Fibroblast of skin of left quadriceps (primary cell): ENCODE measurements around the gene PTPRC.

ENCODE experiments used
- DNase-seq, 2 experiments: peaks; one replicate each; pipeline ENCODE4 v3.0.0-alpha.2; 2013; ENCODE audit warnings: low read depth in 2 of 2

The PTPRC gene

DNA sequence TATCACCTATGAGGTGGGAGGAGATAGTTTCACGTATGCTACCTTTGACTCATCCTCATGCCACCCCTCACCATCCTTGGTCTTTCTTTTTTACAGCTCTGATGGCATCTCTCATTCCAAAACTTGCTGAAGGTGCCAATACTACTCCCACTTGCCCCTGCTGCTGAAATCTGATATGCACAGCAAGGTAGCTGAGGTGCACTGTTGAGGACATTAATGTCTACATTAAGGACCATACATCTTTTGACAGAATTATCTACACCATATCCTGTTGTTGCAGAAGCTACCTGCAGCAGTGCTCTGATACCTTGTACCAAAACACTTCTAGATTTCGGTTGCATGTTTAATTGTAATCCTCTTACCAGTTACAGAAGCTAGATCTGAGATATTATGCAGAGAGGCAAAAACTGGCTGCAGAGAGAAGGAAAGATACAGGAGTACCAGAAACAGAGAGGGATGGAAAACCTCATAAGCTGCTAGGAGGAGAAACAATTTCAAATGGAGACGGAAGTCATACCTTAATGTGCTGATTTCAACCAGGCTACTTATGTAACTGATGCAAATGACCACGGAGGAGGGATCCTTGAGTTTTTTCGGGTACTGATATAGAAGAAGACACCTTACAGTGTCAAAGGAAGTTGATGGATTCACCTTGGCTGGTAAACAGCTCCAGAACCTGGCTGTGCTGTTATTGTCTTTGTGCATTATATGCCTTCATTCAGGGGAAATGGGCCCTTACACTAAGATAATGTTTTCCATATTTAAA lies 19.3 kb upstream of the PTPRC start:
- no peak for DNase-seq

DNA sequence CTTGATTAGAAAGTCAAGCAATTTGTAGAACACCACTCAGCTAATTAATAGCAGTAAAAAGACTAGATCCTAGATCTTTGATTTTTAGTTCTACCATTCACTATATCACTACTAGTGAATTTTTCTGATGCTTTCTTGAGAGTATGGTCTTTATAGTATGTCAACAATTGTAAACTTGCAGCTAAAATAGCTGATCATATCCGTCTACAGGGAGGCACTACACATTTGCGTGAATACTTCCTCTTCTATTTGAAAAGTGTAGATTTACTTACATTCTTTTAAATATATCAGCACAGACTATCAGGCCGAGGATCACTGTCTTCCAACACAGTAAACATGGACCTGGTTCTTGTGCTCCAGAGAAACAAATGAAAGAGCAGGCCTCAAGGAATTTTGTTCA lies 18.6 kb upstream of the PTPRC start:
- no peak for DNase-seq

DNA sequence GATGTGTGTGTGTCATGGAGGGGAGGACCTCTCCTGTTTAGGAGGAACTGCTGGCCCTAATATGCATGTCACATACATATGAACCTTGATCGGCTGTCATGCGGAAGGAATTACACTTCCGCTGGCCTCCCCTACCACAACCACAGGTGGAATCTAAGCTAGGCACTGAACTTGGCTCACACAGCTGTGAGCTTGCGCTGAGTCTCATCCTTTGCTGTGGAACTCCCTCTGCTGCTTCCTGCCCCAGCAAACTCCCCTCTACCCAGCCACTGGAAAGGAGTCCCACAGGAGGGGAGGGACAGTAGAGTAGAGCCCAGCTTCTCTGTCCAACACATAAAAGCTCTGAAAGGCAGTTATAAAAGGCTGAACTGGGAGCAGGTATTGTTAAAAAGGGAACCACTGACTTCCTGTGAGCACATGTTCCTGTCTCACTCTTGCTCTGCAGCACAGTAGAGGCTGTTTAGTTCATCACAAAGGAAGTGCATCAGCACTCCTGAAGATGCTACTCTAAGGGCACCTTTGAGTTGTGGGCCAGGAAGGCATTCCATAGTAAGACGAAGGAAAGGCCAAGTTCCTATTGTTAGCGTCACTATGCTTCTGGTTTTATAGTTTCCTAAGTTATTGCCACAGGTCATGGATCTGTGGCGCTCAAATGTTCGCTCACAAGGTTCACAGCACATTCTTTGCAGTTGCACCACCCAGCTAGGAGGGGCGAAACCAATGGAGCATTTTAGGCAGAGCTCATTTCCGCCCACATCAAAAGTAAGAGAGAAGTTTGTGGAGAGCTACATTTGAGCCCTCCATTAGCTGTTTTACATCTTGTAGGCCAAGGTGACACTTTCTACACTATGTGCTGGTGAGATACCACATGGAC lies 17.7 kb upstream of the PTPRC start:
- DNase-seq = no peak

DNA sequence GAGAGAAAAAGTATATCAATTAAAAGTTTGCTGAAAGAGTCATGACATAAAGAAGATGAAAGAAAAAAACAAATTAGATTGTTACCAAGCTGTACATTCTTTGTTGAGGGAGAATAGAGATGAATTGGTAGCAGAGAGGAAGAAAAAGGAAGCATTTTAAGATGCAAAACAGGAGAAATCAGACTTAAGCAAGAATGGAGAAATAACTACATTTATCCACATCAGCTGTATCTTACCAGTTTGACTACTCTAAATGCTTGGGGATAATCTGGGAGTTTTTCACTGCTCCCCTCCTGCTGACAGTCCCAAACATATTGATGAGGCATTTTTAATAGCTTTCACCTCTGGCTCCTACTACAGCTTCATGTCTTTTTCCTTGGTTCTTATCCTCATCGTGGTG lies 16.8 kb upstream of the PTPRC start:
- no peak for DNase-seq

DNA sequence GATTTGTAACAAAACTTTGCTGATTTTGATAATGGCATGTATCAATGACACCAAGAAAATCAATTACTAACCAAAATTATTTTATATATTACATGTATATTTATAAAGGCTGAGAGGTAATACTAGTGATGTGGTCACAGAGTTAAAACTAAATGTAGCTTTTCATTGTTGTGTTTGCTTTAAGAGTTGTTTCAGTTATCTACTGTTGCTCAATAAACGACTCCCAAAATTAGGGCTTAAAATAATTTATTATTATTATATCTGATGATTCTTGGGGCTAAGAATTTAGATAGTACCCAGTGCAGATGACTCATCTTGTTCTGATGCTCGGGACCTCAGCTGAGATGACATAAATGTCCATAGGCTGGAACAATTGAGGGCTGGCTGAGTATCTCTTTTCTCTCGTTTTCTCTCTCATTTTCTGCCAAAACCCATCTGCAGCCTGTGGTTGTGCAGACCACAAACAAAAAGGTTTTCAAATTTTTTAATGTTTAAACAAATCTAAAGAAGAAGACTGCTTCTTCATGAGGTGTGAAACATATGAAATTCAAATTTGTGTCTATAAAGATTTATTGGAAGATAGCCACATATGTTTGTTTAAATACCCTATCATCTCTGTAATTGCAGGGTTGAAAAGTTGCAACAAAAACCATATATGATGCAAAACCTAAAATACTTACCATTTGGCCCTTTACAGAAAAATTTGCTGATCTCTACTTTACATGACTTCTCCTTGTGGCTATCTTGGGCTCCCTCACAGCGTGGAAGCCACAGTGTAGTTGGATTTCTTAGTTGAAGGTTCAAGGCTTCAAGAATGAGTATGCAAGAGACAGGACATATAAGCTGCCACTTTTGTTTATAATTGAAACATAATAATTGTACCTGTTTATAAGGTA lies 14.8 kb upstream of the PTPRC start:
- peak; percentile 73 to 77 for DNase-seq

DNA sequence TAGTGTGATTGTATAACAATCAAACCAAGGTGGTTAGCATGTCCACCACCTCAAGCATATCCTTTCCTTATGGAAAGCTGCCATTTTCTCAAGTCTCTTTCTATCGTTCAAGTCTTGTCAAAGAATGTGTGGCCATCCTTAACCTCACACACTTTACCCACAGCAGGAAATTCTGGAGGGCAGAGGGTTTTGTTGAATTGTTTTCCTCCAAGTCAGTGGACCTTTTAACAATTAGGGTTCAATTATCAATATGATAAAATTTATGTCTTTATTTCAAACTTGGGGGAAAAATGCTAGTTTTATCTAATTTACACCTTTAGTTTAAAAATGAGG lies 14.2 kb upstream of the PTPRC start:
- no peak for DNase-seq

DNA sequence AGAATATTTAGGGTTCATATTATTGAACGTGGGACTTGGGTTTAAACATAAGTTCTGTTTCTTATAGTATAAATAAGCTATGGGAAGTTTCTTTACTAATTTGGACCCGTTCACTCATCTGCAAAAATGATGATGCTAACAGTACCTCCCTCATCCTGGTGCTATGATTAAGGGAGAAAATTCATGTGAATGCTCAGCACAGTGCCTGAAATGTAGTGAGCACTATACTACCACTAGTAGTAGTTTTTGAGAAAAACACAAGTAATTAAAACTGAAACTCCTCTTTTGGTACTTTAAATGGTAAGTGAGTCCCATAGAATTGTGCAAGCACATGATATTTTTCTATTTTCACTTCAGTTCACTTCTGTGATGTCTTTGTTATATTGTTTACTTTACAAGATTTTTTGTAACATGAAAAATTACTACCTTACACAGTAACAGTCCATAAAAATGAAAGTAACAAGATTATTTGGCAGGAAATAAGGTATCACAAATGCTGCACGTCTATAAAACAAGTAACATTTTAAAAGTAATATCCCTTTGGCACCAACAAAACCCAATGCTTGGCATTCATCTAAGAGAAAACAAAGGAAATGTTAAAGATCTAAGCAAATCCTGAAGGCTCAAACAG lies 11.3 kb upstream of the PTPRC start:
- no peak for DNase-seq

DNA sequence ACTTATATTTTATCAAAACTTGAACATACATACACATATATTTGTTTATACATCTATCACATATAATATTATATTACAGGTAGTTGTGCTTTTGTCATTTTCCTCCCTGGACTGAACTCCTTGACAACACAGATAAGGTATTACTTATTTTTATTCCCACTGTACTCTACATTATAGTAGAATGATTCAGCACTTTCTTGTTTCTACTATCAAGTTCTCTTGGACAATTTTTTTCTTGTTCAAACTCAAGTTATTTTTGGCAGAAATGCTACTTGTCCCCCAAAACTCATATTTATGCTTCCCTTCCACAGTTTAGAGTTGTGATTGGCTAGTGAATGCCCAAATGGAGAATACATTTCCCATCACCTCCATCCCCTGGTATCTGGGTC lies 10.8 kb upstream of the PTPRC start:
- no peak for DNase-seq

DNA sequence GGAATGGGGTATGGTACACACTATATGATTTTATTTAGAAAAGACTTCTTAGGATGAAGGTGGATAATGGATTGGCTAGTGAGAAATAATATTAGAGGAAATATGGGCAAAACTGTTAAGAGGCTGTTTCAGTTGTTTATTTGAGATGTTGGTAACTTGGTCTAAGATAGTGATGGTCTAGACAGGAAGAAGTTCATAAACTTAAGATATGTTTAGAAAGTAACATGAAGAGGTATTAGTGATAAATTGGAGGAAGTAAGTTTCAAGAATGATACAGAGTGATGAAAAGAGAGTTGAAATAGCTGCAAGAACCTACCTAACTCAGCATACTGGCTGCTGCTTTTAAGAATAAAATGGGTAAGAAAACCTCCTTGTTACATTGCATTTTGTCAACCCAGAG lies 9.2 kb upstream of the PTPRC start:
- no peak for DNase-seq

DNA sequence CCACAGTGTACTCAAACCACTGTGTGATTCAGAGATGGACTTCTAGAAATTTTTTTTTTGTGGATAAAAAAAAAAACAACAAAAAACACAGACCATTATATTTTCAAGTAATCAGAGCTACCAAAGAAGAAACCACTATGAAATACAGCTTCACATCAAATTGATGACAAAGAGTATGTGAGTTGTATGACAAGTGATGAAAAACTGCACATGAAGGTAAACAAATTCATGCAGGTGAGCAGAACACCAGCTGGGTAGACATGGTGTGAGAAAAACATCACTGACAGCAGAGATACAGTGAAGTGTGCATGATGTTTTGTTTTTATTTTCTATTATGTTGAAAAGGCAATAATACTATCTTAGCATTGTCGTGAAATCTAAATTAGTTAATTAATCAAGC lies 8.0 kb upstream of the PTPRC start:
- DNase-seq = no peak

DNA sequence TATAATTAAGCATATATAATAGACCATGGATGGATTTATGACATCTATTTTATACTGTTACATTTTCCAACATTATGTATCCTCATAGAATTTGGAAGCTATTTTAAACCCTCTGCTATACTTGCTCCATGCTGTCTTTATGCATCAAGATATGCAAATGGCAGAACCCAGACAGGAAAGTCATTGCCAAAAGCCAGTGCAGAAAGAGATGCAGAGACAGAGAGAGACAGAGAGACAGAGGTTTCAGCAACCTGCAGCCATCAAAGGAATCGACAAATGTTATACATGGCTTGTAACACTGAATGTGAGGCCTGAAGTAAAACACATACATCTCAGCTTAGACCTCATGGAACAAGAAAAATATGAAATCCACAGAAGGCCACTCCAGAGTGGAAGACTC lies 7.5 kb upstream of the PTPRC start:
- no peak for DNase-seq

DNA sequence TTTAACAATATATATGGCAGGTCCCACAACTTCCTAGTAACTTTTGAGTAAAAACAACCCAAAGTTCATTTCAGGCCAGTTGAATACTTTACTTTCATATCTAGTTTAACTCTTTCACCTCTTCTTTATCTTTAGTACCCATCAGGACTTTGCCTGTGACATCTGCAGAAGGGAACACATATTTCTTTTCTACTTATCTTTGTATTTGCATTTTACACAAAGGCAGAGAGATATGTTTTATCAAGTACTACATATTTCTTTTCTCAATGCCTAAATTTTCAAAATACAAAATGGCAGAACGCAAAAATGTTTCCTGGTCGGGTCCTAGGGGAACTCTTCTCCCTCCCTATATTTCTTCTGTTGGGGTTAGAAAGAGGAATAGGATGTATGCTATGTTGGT lies 6.8 kb upstream of the PTPRC start:
- no peak for DNase-seq

DNA sequence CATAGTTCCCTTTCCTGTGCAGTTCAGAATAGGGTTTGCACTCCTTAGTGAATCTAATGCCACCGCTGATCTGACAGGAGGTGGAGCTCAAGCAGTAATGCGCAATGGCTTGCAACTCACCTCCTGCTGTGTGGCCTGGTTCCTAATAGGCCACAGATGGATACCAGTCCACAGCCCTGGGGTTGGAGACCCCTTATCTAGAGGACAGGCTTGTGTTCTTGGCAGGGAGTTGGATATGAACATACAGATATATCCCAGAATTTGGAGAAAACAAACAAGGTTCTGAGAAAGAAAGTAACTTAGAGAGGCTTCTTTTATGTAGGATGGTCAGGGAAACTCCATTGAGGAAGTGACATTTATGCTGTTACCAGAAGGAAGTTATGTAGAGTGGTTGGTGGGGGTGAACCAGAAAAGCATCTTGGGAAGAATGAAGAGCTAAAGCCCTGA lies 5.1 kb upstream of the PTPRC start:
- no peak for DNase-seq

DNA sequence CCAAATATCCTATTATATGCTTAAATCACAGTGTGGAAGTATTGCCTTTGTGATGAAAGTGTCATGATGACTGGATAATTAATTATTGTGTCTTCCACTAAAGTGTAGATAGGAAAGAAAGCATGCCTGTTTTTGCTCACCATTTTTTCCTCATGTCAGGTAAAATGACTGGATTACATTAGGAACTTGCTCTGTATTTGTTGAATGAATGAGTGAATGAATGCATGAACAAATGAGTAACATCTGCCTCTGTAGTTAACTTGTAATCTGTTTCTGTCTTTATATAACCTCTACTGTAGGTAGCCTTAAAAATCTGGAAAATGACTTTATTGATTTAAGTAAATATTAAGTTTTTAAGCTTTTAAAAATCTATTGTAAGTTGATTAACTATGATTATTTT lies 2.9 kb upstream of the PTPRC start:
- DNase-seq = no peak

DNA sequence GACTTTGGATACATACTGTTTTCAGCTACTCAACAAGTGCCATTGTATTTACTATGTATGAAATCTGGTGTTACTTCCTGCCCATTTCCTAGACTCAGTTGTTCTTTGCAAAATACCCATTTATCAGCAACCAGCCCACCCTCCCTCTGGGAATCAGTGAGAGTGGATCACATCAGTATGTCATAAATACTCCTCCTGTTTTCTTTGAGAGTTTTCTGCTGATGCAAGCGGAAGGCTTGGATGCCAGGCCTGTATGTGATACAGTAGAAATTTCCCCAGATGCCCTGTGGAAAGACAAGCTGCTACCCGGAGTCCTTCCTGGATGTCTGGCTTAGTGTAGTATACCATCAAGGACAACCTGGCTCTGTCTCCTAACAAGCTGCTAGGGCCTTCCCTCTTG lies 2.4 kb upstream of the PTPRC start:
- DNase-seq = no peak

DNA sequence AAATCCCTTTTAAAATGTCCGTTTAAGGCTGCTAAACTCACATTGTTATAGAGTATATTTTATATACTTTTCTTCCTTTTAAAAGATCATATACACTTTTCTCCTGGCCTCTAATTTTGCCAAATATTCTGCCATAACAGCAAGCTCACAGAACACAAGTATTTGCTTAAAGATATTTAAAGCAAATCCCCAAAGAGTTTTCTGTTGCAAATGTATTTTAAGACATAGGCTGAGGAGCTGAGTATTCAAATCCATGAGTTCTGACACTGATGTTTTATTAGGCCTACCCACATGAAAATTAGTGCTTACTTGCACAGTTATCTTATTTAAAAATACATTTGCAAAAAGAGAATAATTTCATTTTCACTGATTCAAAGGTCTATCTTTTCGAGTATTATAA lies 1.7 kb upstream of the PTPRC start:
- no peak for DNase-seq

DNA sequence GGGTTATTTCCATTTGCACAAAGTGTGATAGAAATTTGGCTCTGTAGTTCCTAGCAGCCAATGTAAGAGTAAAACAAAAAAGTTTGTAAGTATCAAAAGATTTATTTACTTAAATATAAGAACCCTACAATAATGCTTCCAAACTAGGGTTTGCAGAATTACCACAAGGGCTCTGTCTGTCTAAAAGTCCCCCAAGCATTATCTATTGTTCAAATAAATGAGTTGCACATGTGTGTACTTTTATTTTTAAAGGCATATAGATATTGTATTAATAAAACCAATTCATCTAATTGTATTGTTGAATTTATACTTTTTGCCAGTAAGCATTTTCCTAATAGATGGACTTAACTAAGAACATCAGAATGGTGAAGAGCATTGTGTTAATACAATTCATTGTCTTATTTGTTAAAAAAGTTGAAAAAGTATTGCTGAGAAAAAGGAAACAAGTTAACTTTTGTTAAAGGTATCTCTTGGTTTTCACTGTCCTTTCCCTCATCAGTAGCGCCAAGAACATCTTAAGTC lies 863 bp upstream of the PTPRC start:
- no peak for DNase-seq

DNA sequence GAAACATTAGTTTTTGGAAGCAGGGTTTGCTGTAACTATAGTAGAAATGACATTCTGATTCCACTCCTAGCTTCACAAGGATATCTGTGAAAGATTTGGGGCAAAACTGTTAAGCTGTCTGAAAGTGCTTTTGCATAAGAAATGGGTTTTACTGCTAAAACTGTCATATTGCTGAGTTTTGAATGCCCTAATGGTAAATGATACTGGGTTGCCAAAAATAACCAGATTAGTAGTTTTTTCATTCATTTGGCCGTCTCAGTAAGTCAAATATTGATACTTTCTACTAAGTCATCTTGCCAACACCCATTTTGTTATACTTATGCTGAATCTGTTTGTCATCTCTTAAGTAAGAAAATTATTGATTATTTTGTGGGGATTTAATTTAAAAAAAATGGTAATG lies 399 bp upstream of the PTPRC start:
- DNase-seq = no peak

DNA sequence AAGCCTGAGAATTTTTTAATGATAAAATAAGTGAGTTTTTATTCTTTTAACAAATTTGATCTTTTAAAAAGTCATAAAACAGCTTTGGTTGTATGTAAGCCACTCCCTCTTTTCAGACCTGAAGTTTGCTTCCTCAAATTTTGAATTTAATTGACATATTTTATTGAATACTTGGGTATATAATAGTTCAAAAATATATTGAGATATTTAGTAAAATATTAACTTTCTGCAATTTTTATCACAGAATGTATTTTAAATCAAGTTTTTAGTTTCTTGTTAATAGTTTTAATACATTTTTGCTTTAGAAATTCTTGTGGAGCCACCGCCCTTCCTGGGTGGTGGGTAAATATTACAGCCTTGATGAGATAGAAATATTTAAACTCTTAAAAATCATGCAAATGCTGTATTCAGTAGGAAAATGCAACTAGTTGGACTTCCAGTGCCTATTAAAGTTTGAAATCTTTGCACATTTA lies 867 bp downstream of the PTPRC start:
- DNase-seq = no peak

DNA sequence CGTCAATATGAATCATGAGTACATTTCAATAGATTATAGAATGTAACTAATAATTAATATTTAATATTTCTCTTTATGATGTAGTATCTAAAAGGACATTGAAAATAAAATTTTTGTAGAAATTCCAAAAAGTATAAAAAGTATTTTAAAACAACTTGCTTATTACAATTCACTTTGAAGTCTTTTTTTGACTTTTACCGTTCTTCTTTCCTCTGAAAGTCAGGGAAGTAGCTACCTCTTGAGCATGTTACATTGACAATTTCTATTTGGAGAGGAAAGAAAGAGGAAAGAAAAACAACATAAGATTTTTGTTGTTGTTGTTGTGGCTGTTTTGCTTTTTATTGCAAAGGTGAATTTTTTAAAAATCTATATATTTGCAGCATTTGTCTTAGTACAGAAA lies 1.3 kb downstream of the PTPRC start:
- no peak for DNase-seq

DNA sequence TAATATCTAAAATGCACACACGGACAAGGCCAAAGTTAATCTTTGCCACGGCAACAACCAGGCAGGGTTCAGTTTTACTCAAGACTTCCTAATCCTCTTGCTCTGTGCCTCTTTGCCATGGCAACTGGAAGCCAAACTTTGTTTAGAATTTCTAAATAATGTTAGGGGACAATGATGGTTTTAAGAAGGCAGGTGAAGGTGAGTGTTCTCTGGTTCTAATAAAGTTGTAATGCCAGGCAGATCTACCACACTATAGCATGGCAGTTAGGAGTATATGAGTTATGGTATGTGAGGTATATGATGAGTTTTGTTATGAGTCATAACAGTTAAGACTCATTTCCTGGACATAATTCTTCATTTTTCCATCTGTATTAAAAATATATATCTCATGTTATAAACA lies 2.7 kb downstream of the PTPRC start:
- DNase-seq = no peak
